H9 (cell line): Measurements from ENCODE around the gene DHX35. TPM values are rescaled to one million over a fixed set of nuclear protein-coding genes. Genes with fewer than 3 reads are reported as not detected.

Source experiments
- DNase-seq: peaks from one replicate; pipeline ENCODE4 v3.0.0-alpha.2; 2017
- H2AFZ ChIP-seq: one replicate; pipeline ENCODE4 v1.6.1; 2013; ENCODE audit warnings: mild to moderate bottlenecking, low read length, control low read depth, moderate library complexity
- H2AK5ac ChIP-seq: 2 replicates; pipeline ENCODE4 v1.6.1; 2013; ENCODE audit warnings: low read length, control low read depth, mixed read lengths; ENCODE audit not compliant: insufficient read length
- H2BK120ac ChIP-seq: one replicate; pipeline ENCODE4 v1.6.1; 2013; ENCODE audit warnings: low read depth, mild to moderate bottlenecking, low read length, control low read depth, inconsistent platforms; ENCODE audit not compliant: poor library complexity, severe bottlenecking
- H2BK12ac ChIP-seq: 2 replicates; pipeline ENCODE4 v1.6.1; 2013; ENCODE audit warnings: low read length, control low read depth, mixed read lengths, low read depth; ENCODE audit not compliant: insufficient read length
- H2BK15ac ChIP-seq: 2 replicates; pipeline ENCODE4 v1.6.1; 2013; ENCODE audit warnings: low read depth, low read length, control low read depth
- H2BK20ac ChIP-seq: one replicate; pipeline ENCODE4 v1.6.1; 2013; ENCODE audit warnings: low read depth, mild to moderate bottlenecking, low read length, control low read depth, inconsistent platforms; ENCODE audit not compliant: poor library complexity, severe bottlenecking
- H2BK5ac ChIP-seq: 2 replicates; pipeline ENCODE4 v1.6.1; 2013; ENCODE audit warnings: low read length, control low read depth, mixed read lengths; ENCODE audit not compliant: insufficient read length
- H3K14ac ChIP-seq: 2 replicates; pipeline ENCODE4 v1.6.1; 2013; ENCODE audit warnings: low read length, control low read depth; ENCODE audit not compliant: insufficient read depth
- H3K18ac ChIP-seq: 2 replicates; pipeline ENCODE4 v1.6.1; 2013; ENCODE audit warnings: low read depth, mild to moderate bottlenecking, mixed read lengths, low read length, control low read depth; ENCODE audit not compliant: insufficient read length
- H3K23ac ChIP-seq: 2 replicates; pipeline ENCODE4 v1.6.1; 2013; ENCODE audit warnings: low read length, control low read depth, mixed read lengths, low read depth; ENCODE audit not compliant: insufficient read length
- H3K23me2 ChIP-seq: 2 replicates; pipeline ENCODE4 v1.6.1; 2013; ENCODE audit warnings: low read depth, mild to moderate bottlenecking, mixed read lengths, low read length, control low read depth; ENCODE audit not compliant: insufficient read length, poor library complexity, severe bottlenecking
- H3K27ac ChIP-seq: 2 replicates; pipeline ENCODE4 v1.5.1; 2013; ENCODE audit warnings: low read length, control low read depth, mixed read lengths, low read depth; ENCODE audit not compliant: insufficient read length
- H3K27me3 ChIP-seq: 2 replicates; pipeline ENCODE4 v1.6.1; 2013; ENCODE audit warnings: low read length, control low read depth, inconsistent platforms; ENCODE audit not compliant: insufficient read depth
- H3K4ac ChIP-seq: 2 replicates; pipeline ENCODE4 v1.6.1; 2013; ENCODE audit warnings: low read depth, mild to moderate bottlenecking, control low read depth, inconsistent platforms, low read length, moderate library complexity
- H3K4me1 ChIP-seq: 2 replicates; pipeline ENCODE4 v1.6.1; 2013; ENCODE audit warnings: low read length, control low read depth, inconsistent platforms; ENCODE audit not compliant: insufficient read depth
- H3K4me2 ChIP-seq: 2 replicates; pipeline ENCODE4 v1.6.1; 2013; ENCODE audit warnings: low read length, control low read depth, mixed read lengths; ENCODE audit not compliant: insufficient read length, insufficient read depth
- H3K56ac ChIP-seq: 2 replicates; pipeline ENCODE4 v1.6.1; 2013; ENCODE audit warnings: low read depth, mild to moderate bottlenecking, mixed read lengths, low read length, control low read depth; ENCODE audit not compliant: insufficient read length
- H3K79me1 ChIP-seq: 2 replicates; pipeline ENCODE4 v1.6.1; 2013; ENCODE audit warnings: low read depth, mild to moderate bottlenecking, moderate library complexity, low read length, control low read depth, inconsistent platforms; ENCODE audit not compliant: insufficient read depth, poor library complexity, severe bottlenecking
- H3K79me2 ChIP-seq: 2 replicates; pipeline ENCODE4 v1.6.1; 2013; ENCODE audit warnings: low read length, control low read depth, inconsistent platforms; ENCODE audit not compliant: insufficient read depth
- H3K9ac ChIP-seq: 2 replicates; pipeline ENCODE4 v1.6.1; 2013; ENCODE audit warnings: low read length, control low read depth, mixed read lengths; ENCODE audit not compliant: insufficient read length; ENCODE audit errors: extremely low read depth
- H3K9me3 ChIP-seq: one replicate; pipeline ENCODE4 v1.6.1; 2013; ENCODE audit warnings: low read depth, low read length, inconsistent platforms; ENCODE audit not compliant: control insufficient read depth
- H3T11ph ChIP-seq: one replicate; pipeline ENCODE4 v1.6.1; 2013; ENCODE audit warnings: mild to moderate bottlenecking, low read length, control low read depth, inconsistent platforms
- H4K20me1 ChIP-seq: one replicate; pipeline ENCODE4 v1.6.1; 2013; ENCODE audit not compliant: control insufficient read depth, insufficient read length, insufficient read depth
- H4K5ac ChIP-seq: 2 replicates; pipeline ENCODE4 v1.6.1; 2013; ENCODE audit warnings: low read depth, mild to moderate bottlenecking, mixed read lengths, low read length, control low read depth; ENCODE audit not compliant: insufficient read length
- H4K8ac ChIP-seq: replicated peaks from 2 replicates; pipeline ENCODE4 v1.6.1; 2013; ENCODE audit warnings: low read length, control low read depth, mixed read lengths, low read depth; ENCODE audit not compliant: insufficient read length
- H4K91ac ChIP-seq: 2 replicates; pipeline ENCODE4 v1.6.1; 2013; ENCODE audit warnings: low read depth, mild to moderate bottlenecking, moderate library complexity, mixed read lengths, low read length, control low read depth; ENCODE audit not compliant: insufficient read length
- H3K27ac Mint-ChIP-seq, 3 experiments: 2 replicates in 2 of 3; 3 replicates in 1 of 3; pipeline ENCODE4 v1.8.0; 2020 to 2021; ENCODE audit warnings: mixed read lengths in 3 of 3, mild to moderate bottlenecking in 1 of 3, moderate library complexity in 1 of 3
- H3K27me3 Mint-ChIP-seq: 2 replicates; pipeline ENCODE4 v1.8.0; 2021; ENCODE audit warnings: low read depth, mild to moderate bottlenecking, moderate library complexity, mixed read lengths
- H3K36me3 Mint-ChIP-seq, 3 experiments: 2 replicates in 2 of 3; 3 replicates in 1 of 3; pipeline ENCODE4 v1.8.0; 2020 to 2021; ENCODE audit warnings: low read depth in 3 of 3, mixed read lengths in 3 of 3; ENCODE audit not compliant: insufficient read depth in 1 of 3
- H3K4me1 Mint-ChIP-seq, 2 experiments: 2 replicates each; pipeline ENCODE4 v1.8.0; 2020; ENCODE audit warnings: mixed read lengths in 2 of 2
- H3K4me3 Mint-ChIP-seq, 2 experiments: 2 replicates in 1 of 2; 3 replicates in 1 of 2; pipeline ENCODE4 v1.8.0; 2020 to 2021; ENCODE audit warnings: mild to moderate bottlenecking in 2 of 2, mixed read lengths in 2 of 2, moderate library complexity in 1 of 2
- H3K9me3 Mint-ChIP-seq, 2 experiments: 2 replicates in 1 of 2; 3 replicates in 1 of 2; pipeline ENCODE4 v1.8.0; 2020; ENCODE audit warnings: mild to moderate bottlenecking in 2 of 2, mixed read lengths in 2 of 2, moderate library complexity in 1 of 2
- CTCF ChIP-seq: fragments of 200-600 bp; sonication (generic); conservative IDR thresholded peaks from 3 replicates; pipeline ENCODE4 v1.8.0; 2021; ENCODE audit warnings: antibody characterized with exemption, mild to moderate bottlenecking
- WGBS: extraction: QIAGEN DNeasy Blood & Tissue Kit; methylation state at CpG from one replicate; pipeline ENCODE4 v1.1.7; 2013; ENCODE audit warnings: missing lambda C conversion rate, low lambda C conversion rate, mixed read lengths; ENCODE audit not compliant: insufficient read length; ENCODE audit errors: extremely low coverage; 5-methylcytosine and 5-hydroxymethylcytosine counted together
- total RNA-seq: library from RNA; stranded (reverse); gene quantifications from 2 replicates; pipeline ENCODE4 v1.2.1, GENCODE V29; 2021

DHX35 gene
- total RNA-seq, 1 experiment from 2014 or later: 14.4 TPM

- H3K27me3 ChIP-seq: no peaks in the 10 kb centered on the region
- H3T11ph ChIP-seq: no peak overlapping the region
- H2BK120ac ChIP-seq: no peak overlapping the region
- H4K91ac ChIP-seq: no peak overlapping the region
- no peak overlapping the region for H3K14ac ChIP-seq
- DNase-seq: no peak
- H3K79me2 ChIP-seq: peaks cover 52% of the 10 kb centered on the region
- Mint-ChIP-seq H3K27me3 (no peaks in the 10 kb centered on the region; the same call in none of the 2 replicates), H3K27ac (peak overlapping the region in 2 of 3 experiments; percentile 33 to 79; a peak in 4 of 7 replicates), H3K4me3 (peak overlapping the region; percentile 84 to 94), H3K4me1 (peaks cover 35 to 38% of the 10 kb centered on the region in 2 experiments), H3K9me3 (peaks cover 0 to 2% of the 10 kb centered on the region in 2 experiments; a peak in 1 of 5 replicates), H3K36me3 (peaks cover 17 to 18% (median 17%) of the 10 kb centered on the region in 3 experiments; a peak in 6 of 7 replicates)
- H2AFZ ChIP-seq: no peak overlapping the region
- H2BK20ac ChIP-seq: no peak overlapping the region
- H2BK15ac ChIP-seq: no peak overlapping the region
- H3K4me1 ChIP-seq: peaks cover 2% of the 10 kb centered on the region; the same call in 1 of the 2 replicates
- no peak for TF ChIP-seq CTCF
- no peak overlapping the region for H4K8ac ChIP-seq
- no peak overlapping the region for H3K18ac ChIP-seq
- no peak overlapping the region for H4K5ac ChIP-seq
- H2AK5ac ChIP-seq: no peak overlapping the region
- no peak overlapping the region for H3K9ac ChIP-seq
- WGBS: no CpG with 5 or more reads among the region's 5 CpGs
- H3K9me3 ChIP-seq: no peaks in the 10 kb centered on the region
- H3K56ac ChIP-seq: no peak overlapping the region
- H2BK12ac ChIP-seq: no peak overlapping the region
- H3K23me2 ChIP-seq: peaks cover 4% of the 10 kb centered on the region
- H4K20me1 ChIP-seq: no peaks in the 10 kb centered on the region
- H3K79me1 ChIP-seq: peaks cover 2% of the 10 kb centered on the region
- peak overlapping the region; percentile 57 for H3K4me2 ChIP-seq
- H2BK5ac ChIP-seq: no peak overlapping the region
- H3K4ac ChIP-seq: no peak overlapping the region
- no peak overlapping the region for H3K27ac ChIP-seq
- H3K23ac ChIP-seq: no peak overlapping the region
Observed at GRCh38 chr20:38927902-38928578, 34.1 kb upstream of the DHX35 start.
